ENCODE data around the gene FANCI.

- TF ChIP-seq EZH2 (IDR thresholded peaks at IDR 0.05; ENCODE audit: low read length, unreplicated experiment) (no peak), CTCF (conservative IDR thresholded peaks at IDR 0.05; ENCODE audit: low read depth, low read length) (no peak)
Observed at GRCh38 chr15:89283201-89283600, 39.4 kb downstream of the FANCI start.

Measured in PC-3 (cell line).